GM19035 (cell line): ENCODE data around the gene ANKRD62.
"Not testable (repeated sequence)": the region's sequence is repeated elsewhere in the genome, so short reads cannot be mapped to it uniquely, and the experiment has no call there.

ENCODE experiments used
- ATAC-seq: cut with Tn5 transposase; IDR thresholded peaks from one replicate; pipeline ENCODE4 v1.9.1; 2021; ENCODE audit not compliant: unreplicated experiment

The ANKRD62 gene

GRCh38 chr18:12092398-12093229, 1.0 kb upstream of the ANKRD62 start:
- ATAC-seq = no peak

GRCh38 chr18:12098374-12098773, 4.7 kb downstream of the ANKRD62 start:
- no peak for ATAC-seq

GRCh38 chr18:12099160-12099559, 5.5 kb downstream of the ANKRD62 start:
- ATAC-seq = no peak

GRCh38 chr18:12101266-12101665, 7.6 kb downstream of the ANKRD62 start:
- no peak for ATAC-seq

- no peak for ATAC-seq
Measured at GRCh38 chr18:12102136-12102842, 8.6 kb downstream of the ANKRD62 start.

GRCh38 chr18:12106471-12106870, 12.8 kb downstream of the ANKRD62 start:
- no peak for ATAC-seq

- no peak for ATAC-seq
Measured at GRCh38 chr18:12109836-12110235, 16.2 kb downstream of the ANKRD62 start.

- no peak for ATAC-seq
Measured at GRCh38 chr18:12113999-12114646, 20.5 kb downstream of the ANKRD62 start.

GRCh38 chr18:12119358-12119757, 25.7 kb downstream of the ANKRD62 start:
- no peak for ATAC-seq

- ATAC-seq = no peak
Measured at GRCh38 chr18:12121175-12122042, 27.8 kb downstream of the ANKRD62 start.

- not testable (repeated sequence) for ATAC-seq
Measured at GRCh38 chr18:12122043-12122389, 28.4 kb downstream of the ANKRD62 start.

GRCh38 chr18:12127647-12128046, 34.0 kb downstream of the ANKRD62 start:
- not testable (repeated sequence) for ATAC-seq

GRCh38 chr18:12138831-12139230, 45.2 kb downstream of the ANKRD62 start:
- not testable (repeated sequence) for ATAC-seq

- ATAC-seq = not testable (repeated sequence)
Measured at GRCh38 chr18:12140866-12141265, 47.2 kb downstream of the ANKRD62 start.

GRCh38 chr18:12141778-12142177, 48.1 kb downstream of the ANKRD62 start:
- ATAC-seq = not testable (repeated sequence)

- ATAC-seq = not testable (repeated sequence)
Measured at GRCh38 chr18:12149431-12149830, 55.8 kb downstream of the ANKRD62 start.

GRCh38 chr18:12154361-12154760, 60.7 kb downstream of the ANKRD62 start:
- no peak for ATAC-seq

- ATAC-seq = no peak
Measured at GRCh38 chr18:12155996-12156395, 62.4 kb downstream of the ANKRD62 start.

- ATAC-seq = no peak
Measured at GRCh38 chr18:12159446-12159845, 65.8 kb downstream of the ANKRD62 start.

GRCh38 chr18:12162786-12163185, 69.1 kb downstream of the ANKRD62 start:
- ATAC-seq = no peak
